Fibroblast of mammary gland (primary cell): ENCODE results near the gene SPRED3.

Experiments
- DNase-seq: peaks from one replicate; pipeline ENCODE4 v3.0.0-alpha.2; 2010; ENCODE audit warnings: low read depth
- H3K4me3 ChIP-seq: 2 replicates; pipeline ENCODE4 v1.5.1; 2011; ENCODE audit warnings: low read depth, mild to moderate bottlenecking, low read length, moderate library complexity; ENCODE audit not compliant: control insufficient read depth
- CTCF ChIP-seq: conservative IDR thresholded peaks from 2 replicates; pipeline ENCODE4 v1.5.1; 2011; ENCODE audit warnings: low read depth, low read length, inconsistent platforms; ENCODE audit not compliant: control insufficient read depth, insufficient read depth

The SPRED3 gene

GRCh38 chr19:38448225-38448624, 59.7 kb downstream of the SPRED3 start:
- TF ChIP-seq CTCF: no peak
- DNase-seq: no peak
- no peak overlapping the region for H3K4me3 ChIP-seq
